ENCODE data around the gene NRGN. TPM values are rescaled to one million over a fixed set of nuclear protein-coding genes. Genes with fewer than 3 reads are reported as not detected.
"Not testable (repeated sequence)": the region's sequence is repeated elsewhere in the genome, so short reads cannot be mapped to it uniquely, and the experiment has no call there.

Gene NRGN
- total RNA-seq, 1 donor from 2014 or later = 10.6 TPM

GRCh38 chr11:124756033-124756752 lies 16.5 kb downstream of the NRGN start:
- DNase-seq (ENCODE audit: extremely low read depth, low read depth, low spot score) = no peak

GRCh38 chr11:124756753-124757227 lies 17.0 kb downstream of the NRGN start:
- no peak for DNase-seq (ENCODE audit: extremely low read depth, low read depth, low spot score)

GRCh38 chr11:124757320-124757719 lies 17.6 kb downstream of the NRGN start:
- no peak for DNase-seq (ENCODE audit: extremely low read depth, low read depth, low spot score)

- no peak for DNase-seq (ENCODE audit: extremely low read depth, low read depth, low spot score)
Measured at GRCh38 chr11:124758355-124759265, 18.9 kb downstream of the NRGN start.

GRCh38 chr11:124759266-124760204 lies 19.8 kb downstream of the NRGN start:
- DNase-seq (ENCODE audit: extremely low read depth, low read depth, low spot score) = peak; percentile 93

- no peak for DNase-seq (ENCODE audit: extremely low read depth, low read depth, low spot score)
Measured at GRCh38 chr11:124760205-124760652, 20.5 kb downstream of the NRGN start.

GRCh38 chr11:124760806-124761205 lies 21.1 kb downstream of the NRGN start:
- DNase-seq (ENCODE audit: extremely low read depth, low read depth, low spot score) = no peak

GRCh38 chr11:124761301-124762104 lies 21.8 kb downstream of the NRGN start:
- DNase-seq (ENCODE audit: extremely low read depth, low read depth, low spot score) = no peak

- no peak for DNase-seq (ENCODE audit: extremely low read depth, low read depth, low spot score)
Measured at GRCh38 chr11:124762105-124762623, 22.4 kb downstream of the NRGN start, which contains the start of gene ESAM. Gene ESAM (minus strand): TSS chr11:124762290. CDS start chr11:124762154, 136 bp downstream.

GRCh38 chr11:124762624-124763155 lies 22.9 kb downstream of the NRGN start:
- DNase-seq (ENCODE audit: extremely low read depth, low read depth, low spot score) = no peak

GRCh38 chr11:124763156-124763947 lies 23.6 kb downstream of the NRGN start:
- no peak for DNase-seq (ENCODE audit: extremely low read depth, low read depth, low spot score)

- DNase-seq (ENCODE audit: extremely low read depth, low read depth, low spot score) = no peak
Measured at GRCh38 chr11:124766156-124766555, 26.4 kb downstream of the NRGN start.

- no peak for DNase-seq (ENCODE audit: extremely low read depth, low read depth, low spot score)
Measured at GRCh38 chr11:124768914-124769313, 29.2 kb downstream of the NRGN start.

GRCh38 chr11:124769806-124770774 lies 30.3 kb downstream of the NRGN start:
- DNase-seq (ENCODE audit: extremely low read depth, low read depth, low spot score) = no peak

- DNase-seq (ENCODE audit: extremely low read depth, low read depth, low spot score) = not testable (repeated sequence)
Measured at GRCh38 chr11:124770959-124771358, 31.2 kb downstream of the NRGN start.

- DNase-seq (ENCODE audit: extremely low read depth, low read depth, low spot score) = no peak
Measured at GRCh38 chr11:124776865-124777645, 37.3 kb downstream of the NRGN start.
